Loucy (cell line): ENCODE measurements around the gene RHBDF2.
"Not testable (repeated sequence)": the region's sequence is repeated elsewhere in the genome, so short reads cannot be mapped to it uniquely, and the experiment has no call there.

Experiments
- H2AFZ ChIP-seq: fragments of 200-600 bp; sonication (generic); 2 replicates; pipeline ENCODE4 v1.6.0; 2016; ENCODE audit warnings: antibody characterized with exemption, mild to moderate bottlenecking, low read length, moderate library complexity
- H3F3A ChIP-seq: fragments of 200-600 bp; 2 replicates; pipeline ENCODE4 v1.6.0; 2016; ENCODE audit warnings: antibody characterized with exemption, low read depth, mild to moderate bottlenecking
- H3K27me3 ChIP-seq: fragments of 200-600 bp; sonication (generic); 2 replicates; pipeline ENCODE4 v1.6.1; 2014; ENCODE audit warnings: low read length, mild to moderate bottlenecking; ENCODE audit not compliant: insufficient read depth, poor library complexity, severe bottlenecking
- H3K36me3 ChIP-seq: fragments of 200-600 bp; sonication (generic); 2 replicates; pipeline ENCODE4 v1.6.1; 2016; ENCODE audit warnings: low read length; ENCODE audit not compliant: insufficient read depth
- H3K4me1 ChIP-seq: fragments of 200-600 bp; sonication (generic); 2 replicates; pipeline ENCODE4 v1.5.1; 2014; ENCODE audit warnings: low read length, mild to moderate bottlenecking; ENCODE audit not compliant: insufficient read depth, poor library complexity, severe bottlenecking
- H3K4me2 ChIP-seq: fragments of 200-600 bp; sonication (generic); 2 replicates; pipeline ENCODE4 v1.6.0; 2014; ENCODE audit warnings: antibody characterized with exemption, low read length, low read depth, mild to moderate bottlenecking; ENCODE audit not compliant: poor library complexity, severe bottlenecking
- H3K4me3 ChIP-seq: fragments of 200-600 bp; sonication (generic); 2 replicates; pipeline ENCODE4 v1.5.1; 2014; ENCODE audit warnings: low read length, mild to moderate bottlenecking, mixed read lengths; ENCODE audit not compliant: poor library complexity, severe bottlenecking
- H3K79me2 ChIP-seq: fragments of 200-600 bp; sonication (generic); 2 replicates; pipeline ENCODE4 v1.6.1; 2014; ENCODE audit warnings: low read length; ENCODE audit not compliant: insufficient read depth
- H3K9ac ChIP-seq: fragments of 200-600 bp; sonication (generic); 2 replicates; pipeline ENCODE4 v1.6.0; 2014; ENCODE audit warnings: mild to moderate bottlenecking, low read depth, low read length, moderate library complexity; ENCODE audit not compliant: poor library complexity, severe bottlenecking
- H3K9me2 ChIP-seq: fragments of 200-600 bp; sonication (generic); replicated peaks from 2 replicates; pipeline ENCODE4 v1.6.1; 2016; ENCODE audit warnings: low read depth, low read length, mixed read lengths
- H3K9me3 ChIP-seq: fragments of 200-600 bp; sonication (generic); 2 replicates; pipeline ENCODE4 v1.6.1; 2014; ENCODE audit warnings: mild to moderate bottlenecking, antibody characterized with exemption, low read length, low read depth; ENCODE audit not compliant: insufficient read depth
- H4K20me1 ChIP-seq: fragments of 200-600 bp; sonication (generic); 2 replicates; pipeline ENCODE4 v1.6.0; 2014; ENCODE audit warnings: antibody characterized with exemption, low read length, mild to moderate bottlenecking; ENCODE audit not compliant: insufficient read depth, poor library complexity, severe bottlenecking
- EZH2phosphoT487 ChIP-seq: fragments of 200-600 bp; IDR thresholded peaks from 2 replicates; pipeline ENCODE4 v1.6.1; 2018; ENCODE audit warnings: antibody characterized with exemption, mild to moderate bottlenecking, moderate library complexity, borderline replicate concordance
- TF ChIP-seq, protein P1 (sequence below): fragments of 200-600 bp; sonication (generic); conservative IDR thresholded peaks from 2 replicates; pipeline ENCODE4 v1.5.1; 2014; ENCODE audit warnings: mild to moderate bottlenecking, antibody characterized with exemption, low read length

The RHBDF2 gene

DNA sequence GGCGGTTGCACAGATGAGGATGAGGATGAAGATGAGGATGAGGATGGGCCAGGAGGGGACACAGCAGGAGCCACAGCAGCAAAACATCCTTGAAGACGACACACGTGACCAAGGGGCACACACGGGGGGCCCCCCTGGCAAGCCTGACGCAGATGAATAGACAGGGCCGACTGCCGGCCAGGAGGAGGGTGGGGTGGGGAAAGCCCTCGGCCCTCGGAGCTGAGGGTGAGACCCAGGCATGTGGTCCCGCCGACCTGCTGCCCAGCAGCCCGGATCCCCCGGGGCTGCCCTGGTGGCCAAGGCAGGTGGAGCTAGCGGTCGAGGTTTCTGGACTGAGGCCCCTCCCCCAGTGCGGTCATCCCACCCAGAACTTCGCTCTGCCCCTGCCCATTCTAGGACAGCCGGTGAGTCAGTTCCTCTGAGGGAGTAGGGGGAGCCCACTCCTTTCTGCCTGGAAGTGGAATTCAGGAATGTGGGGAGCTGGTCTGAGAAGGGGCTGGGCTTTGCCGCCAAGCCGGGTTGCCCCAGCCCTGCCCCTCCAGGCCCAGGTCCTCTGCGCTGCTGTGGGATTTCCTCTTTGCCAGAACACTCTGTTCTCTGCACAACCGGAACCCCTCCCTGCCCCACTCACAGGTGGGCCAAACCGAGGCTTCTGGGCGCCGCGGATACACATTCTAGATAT is 26.3 kb upstream of the RHBDF2 start:
- no peaks in the 10 kb centered on the region for H3K9me2 ChIP-seq
- H3K9ac ChIP-seq: peak overlapping the region; percentile 99
- peaks cover 4% of the 10 kb centered on the region; the same call in 1 of the 2 replicates for H3F3A ChIP-seq
- H3K4me1 ChIP-seq: peaks cover 45% of the 10 kb centered on the region
- no peaks in the 10 kb centered on the region for H4K20me1 ChIP-seq
- no peaks in the 10 kb centered on the region for H3K36me3 ChIP-seq
- no peak for TF ChIP-seq EZH2phosphoT487
- TF ChIP-seq, protein P1, sequence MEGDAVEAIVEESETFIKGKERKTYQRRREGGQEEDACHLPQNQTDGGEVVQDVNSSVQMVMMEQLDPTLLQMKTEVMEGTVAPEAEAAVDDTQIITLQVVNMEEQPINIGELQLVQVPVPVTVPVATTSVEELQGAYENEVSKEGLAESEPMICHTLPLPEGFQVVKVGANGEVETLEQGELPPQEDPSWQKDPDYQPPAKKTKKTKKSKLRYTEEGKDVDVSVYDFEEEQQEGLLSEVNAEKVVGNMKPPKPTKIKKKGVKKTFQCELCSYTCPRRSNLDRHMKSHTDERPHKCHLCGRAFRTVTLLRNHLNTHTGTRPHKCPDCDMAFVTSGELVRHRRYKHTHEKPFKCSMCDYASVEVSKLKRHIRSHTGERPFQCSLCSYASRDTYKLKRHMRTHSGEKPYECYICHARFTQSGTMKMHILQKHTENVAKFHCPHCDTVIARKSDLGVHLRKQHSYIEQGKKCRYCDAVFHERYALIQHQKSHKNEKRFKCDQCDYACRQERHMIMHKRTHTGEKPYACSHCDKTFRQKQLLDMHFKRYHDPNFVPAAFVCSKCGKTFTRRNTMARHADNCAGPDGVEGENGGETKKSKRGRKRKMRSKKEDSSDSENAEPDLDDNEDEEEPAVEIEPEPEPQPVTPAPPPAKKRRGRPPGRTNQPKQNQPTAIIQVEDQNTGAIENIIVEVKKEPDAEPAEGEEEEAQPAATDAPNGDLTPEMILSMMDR: no peak; the same call in 1 of the 2 replicates
- no peaks in the 10 kb centered on the region for H3K9me3 ChIP-seq
- peaks cover 36% of the 10 kb centered on the region for H3K79me2 ChIP-seq
- peak overlapping the region; percentile 96 for H3K4me2 ChIP-seq
- H3K27me3 ChIP-seq: no peaks in the 10 kb centered on the region
- H3K4me3 ChIP-seq: peak overlapping the region; percentile 93
- H2AFZ ChIP-seq: peak overlapping the region; percentile 35

- Histone ChIP-seq H3K4me2 (peak overlapping the region; percentile 96), H3K9ac (peak overlapping the region; percentile 99), H3K79me2 (peaks cover 36% of the 10 kb centered on the region), H2AFZ (peak overlapping the region; percentile 35; the same call in 1 of the 2 replicates), H3K4me1 (peaks cover 42% of the 10 kb centered on the region), H3K4me3 (peak overlapping the region; percentile 93)
- not testable (repeated sequence) for H3F3A ChIP-seq, H3K9me2 ChIP-seq, H3K9me3 ChIP-seq, H3K27me3 ChIP-seq, H3K36me3 ChIP-seq, H4K20me1 ChIP-seq
Observed at GRCh38 chr17:76527016-76527415, 25.8 kb upstream of the RHBDF2 start.

GRCh38 chr17:76525513-76525833 is 24.2 kb upstream of the RHBDF2 start:
- H3K36me3 ChIP-seq, H3K27me3 ChIP-seq, H4K20me1 ChIP-seq, H3K9ac ChIP-seq, H3K4me2 ChIP-seq, H3F3A ChIP-seq, H2AFZ ChIP-seq, H3K4me3 ChIP-seq, H3K9me3 ChIP-seq, H3K9me2 ChIP-seq: not testable (repeated sequence)
- Histone ChIP-seq H3K4me1 (peaks cover 38% of the 10 kb centered on the region), H3K79me2 (peaks cover 21% of the 10 kb centered on the region)

GRCh38 chr17:76524598-76525512 is 23.6 kb upstream of the RHBDF2 start:
- peaks cover 14% of the 10 kb centered on the region for H3K79me2 ChIP-seq

More at GRCh38 chr17:76524598-76525512, 23.6 kb upstream of the RHBDF2 start:
- Histone ChIP-seq H3K36me3 (no peaks in the 10 kb centered on the region), H3K4me2 (no peak overlapping the region), H3K9me2 (no peaks in the 10 kb centered on the region), H3K9ac (no peak overlapping the region), H3K4me1 (peaks cover 32% of the 10 kb centered on the region), H3K4me3 (no peak overlapping the region), H3F3A (peaks cover 4% of the 10 kb centered on the region; the same call in 1 of the 2 replicates), H3K27me3 (no peaks in the 10 kb centered on the region), H3K9me3 (no peaks in the 10 kb centered on the region), H4K20me1 (no peaks in the 10 kb centered on the region), H2AFZ (0 out of 2 replicates have a peak overlapping the region, but pooled peaks have one; percentile 7)
- TF ChIP-seq EZH2phosphoT487: no peak
- TF ChIP-seq, protein P1: no peak
